Ishikawa (cell line): ENCODE data around the gene CLEC10A.

Source experiments
- CEBPB ChIP-seq: IDR thresholded peaks from 2 replicates; pipeline ENCODE4 v1.6.1; 2012
- CREB1 ChIP-seq: IDR thresholded peaks from 2 replicates; pipeline ENCODE4 v1.6.1; 2012; ENCODE audit warnings: low read depth
- EP300 ChIP-seq: IDR thresholded peaks from 2 replicates; pipeline ENCODE4 v1.6.1; 2012; ENCODE audit warnings: borderline replicate concordance
- FOXM1 ChIP-seq: IDR thresholded peaks from 2 replicates; pipeline ENCODE4 v1.6.1; 2012; ENCODE audit warnings: low read depth, borderline replicate concordance
- NFIC ChIP-seq: IDR thresholded peaks from 2 replicates; pipeline ENCODE4 v1.6.1; 2012
- RAD21 ChIP-seq: IDR thresholded peaks from 2 replicates; pipeline ENCODE4 v1.6.1; 2012; ENCODE audit warnings: low read depth
- TAF1 ChIP-seq: IDR thresholded peaks from 2 replicates; pipeline ENCODE4 v1.6.1; 2012; ENCODE audit warnings: low read depth, mild to moderate bottlenecking
- TCF12 ChIP-seq: IDR thresholded peaks from 2 replicates; pipeline ENCODE4 v1.6.1; 2012; ENCODE audit warnings: low read depth
- TEAD4 ChIP-seq: IDR thresholded peaks from 2 replicates; pipeline ENCODE4 v1.6.1; 2012
- YY1 ChIP-seq: IDR thresholded peaks from 2 replicates; pipeline ENCODE4 v1.6.1; 2012; ENCODE audit warnings: low read depth
- TF ChIP-seq, protein P1 (sequence below): IDR thresholded peaks from 2 replicates; pipeline ENCODE4 v1.6.1; 2012; ENCODE audit warnings: low read depth, mild to moderate bottlenecking
- TF ChIP-seq, protein P2 (sequence below): IDR thresholded peaks from 2 replicates; pipeline ENCODE4 v1.6.1; 2012

DNA sequence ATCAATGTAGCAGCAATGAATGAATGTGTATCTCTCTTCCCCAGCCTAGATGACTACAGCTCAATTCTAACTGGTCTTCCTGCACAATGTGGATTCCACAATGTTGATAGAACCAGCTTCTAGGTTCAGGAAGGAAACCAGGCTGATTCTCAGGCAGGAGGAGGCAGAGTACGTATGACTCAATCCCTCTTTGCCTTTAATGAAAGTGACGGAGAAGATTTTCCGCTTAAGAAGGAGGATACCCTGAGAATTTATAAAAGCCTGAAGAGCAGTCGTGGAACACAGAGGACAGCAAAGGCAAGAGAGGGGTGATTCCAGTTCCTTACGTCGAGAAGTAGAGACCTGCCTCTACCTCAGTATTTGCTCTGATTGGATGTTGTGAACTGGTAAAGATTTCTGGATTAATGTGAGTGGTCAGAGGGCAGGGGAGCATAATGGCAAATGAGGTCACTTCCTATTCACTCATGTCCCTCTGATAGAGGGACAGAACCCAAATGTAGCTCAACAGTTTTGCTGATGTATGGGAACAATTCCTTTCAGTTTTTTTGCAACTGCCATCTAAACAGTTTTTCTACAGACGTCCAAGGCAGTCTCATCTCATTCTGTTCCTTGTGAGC lies 21.1 kb downstream of the CLEC10A start:
- TF ChIP-seq CEBPB (no peak), YY1 (no peak), NFIC (no peak), FOXM1 (no peak), TCF12 (no peak), CREB1 (no peak), TAF1 (no peak), RAD21 (no peak), EP300 (no peak), TEAD4 (no peak)
- TF ChIP-seq, protein P1, sequence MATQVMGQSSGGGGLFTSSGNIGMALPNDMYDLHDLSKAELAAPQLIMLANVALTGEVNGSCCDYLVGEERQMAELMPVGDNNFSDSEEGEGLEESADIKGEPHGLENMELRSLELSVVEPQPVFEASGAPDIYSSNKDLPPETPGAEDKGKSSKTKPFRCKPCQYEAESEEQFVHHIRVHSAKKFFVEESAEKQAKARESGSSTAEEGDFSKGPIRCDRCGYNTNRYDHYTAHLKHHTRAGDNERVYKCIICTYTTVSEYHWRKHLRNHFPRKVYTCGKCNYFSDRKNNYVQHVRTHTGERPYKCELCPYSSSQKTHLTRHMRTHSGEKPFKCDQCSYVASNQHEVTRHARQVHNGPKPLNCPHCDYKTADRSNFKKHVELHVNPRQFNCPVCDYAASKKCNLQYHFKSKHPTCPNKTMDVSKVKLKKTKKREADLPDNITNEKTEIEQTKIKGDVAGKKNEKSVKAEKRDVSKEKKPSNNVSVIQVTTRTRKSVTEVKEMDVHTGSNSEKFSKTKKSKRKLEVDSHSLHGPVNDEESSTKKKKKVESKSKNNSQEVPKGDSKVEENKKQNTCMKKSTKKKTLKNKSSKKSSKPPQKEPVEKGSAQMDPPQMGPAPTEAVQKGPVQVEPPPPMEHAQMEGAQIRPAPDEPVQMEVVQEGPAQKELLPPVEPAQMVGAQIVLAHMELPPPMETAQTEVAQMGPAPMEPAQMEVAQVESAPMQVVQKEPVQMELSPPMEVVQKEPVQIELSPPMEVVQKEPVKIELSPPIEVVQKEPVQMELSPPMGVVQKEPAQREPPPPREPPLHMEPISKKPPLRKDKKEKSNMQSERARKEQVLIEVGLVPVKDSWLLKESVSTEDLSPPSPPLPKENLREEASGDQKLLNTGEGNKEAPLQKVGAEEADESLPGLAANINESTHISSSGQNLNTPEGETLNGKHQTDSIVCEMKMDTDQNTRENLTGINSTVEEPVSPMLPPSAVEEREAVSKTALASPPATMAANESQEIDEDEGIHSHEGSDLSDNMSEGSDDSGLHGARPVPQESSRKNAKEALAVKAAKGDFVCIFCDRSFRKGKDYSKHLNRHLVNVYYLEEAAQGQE, result no peak
- TF ChIP-seq, protein P2, sequence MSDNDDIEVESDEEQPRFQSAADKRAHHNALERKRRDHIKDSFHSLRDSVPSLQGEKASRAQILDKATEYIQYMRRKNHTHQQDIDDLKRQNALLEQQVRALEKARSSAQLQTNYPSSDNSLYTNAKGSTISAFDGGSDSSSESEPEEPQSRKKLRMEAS, result no peak
